Measurements from ENCODE around the gene SHB.

Gene SHB

GRCh38 chr9:37965116-37965515 is 103.9 kb downstream of the SHB start:
- Histone ChIP-seq H2AFZ (ENCODE audit: low read length) (no peak overlapping the region), H4K20me1 (ENCODE audit: insufficient read depth, low read length) (no peaks in the 10 kb centered on the region), H3K9me2 (replicated peaks; ENCODE audit: insufficient read depth, low read length) (no peaks in the 10 kb centered on the region), H3F3A (ENCODE audit: insufficient read depth, low read length) (no peaks in the 10 kb centered on the region), H3K4me3 (ENCODE audit: low read length) (no peak overlapping the region), H3K4me2 (ENCODE audit: low read depth, low read length) (no peak overlapping the region), H3K9me3 (replicated peaks; ENCODE audit: insufficient read depth, low read length) (no peaks in the 10 kb centered on the region), H3K27me3 (replicated peaks; ENCODE audit: insufficient read depth, low read length) (no peaks in the 10 kb centered on the region), H3K9ac (ENCODE audit: low read length) (no peak overlapping the region), H3K27ac (ENCODE audit: low read length) (no peak overlapping the region), H3K36me3 (replicated peaks; ENCODE audit: insufficient read depth, low read length) (no peaks in the 10 kb centered on the region), H3K4me1 (ENCODE audit: low read length) (no peaks in the 10 kb centered on the region), H3K79me2 (ENCODE audit: low read length) (no peaks in the 10 kb centered on the region)
- no peak for DNase-seq
- no peak for TF ChIP-seq EZH2phosphoT487 (IDR thresholded peaks at IDR 0.05; ENCODE audit: low read length)
- no peak for TF ChIP-seq CTCF (IDR thresholded peaks at IDR 0.05; ENCODE audit: low read length)
- no peak for TF ChIP-seq EZH2 (optimal IDR thresholded peaks at IDR 0.05; ENCODE audit: low read depth, low read length)

GRCh38 chr9:37964740-37965081 is 104.3 kb downstream of the SHB start:
- H3K79me2 ChIP-seq (ENCODE audit: low read length): no peaks in the 10 kb centered on the region
- H3K4me2 ChIP-seq (ENCODE audit: low read depth, low read length): no peak overlapping the region
- no peaks in the 10 kb centered on the region for H3K9me2 ChIP-seq (replicated peaks; ENCODE audit: insufficient read depth, low read length)
- no peaks in the 10 kb centered on the region for H3K36me3 ChIP-seq (replicated peaks; ENCODE audit: insufficient read depth, low read length)
- H3K4me3 ChIP-seq (ENCODE audit: low read length): no peak overlapping the region
- no peaks in the 10 kb centered on the region for H3K9me3 ChIP-seq (replicated peaks; ENCODE audit: insufficient read depth, low read length)
- H3F3A ChIP-seq (ENCODE audit: insufficient read depth, low read length): no peaks in the 10 kb centered on the region
- no peak overlapping the region for H3K9ac ChIP-seq (ENCODE audit: low read length)
- DNase-seq: no peak
- H3K27ac ChIP-seq (ENCODE audit: low read length): no peak overlapping the region
- H3K4me1 ChIP-seq (ENCODE audit: low read length): no peaks in the 10 kb centered on the region
- H2AFZ ChIP-seq (ENCODE audit: low read length): no peak overlapping the region
- H4K20me1 ChIP-seq (ENCODE audit: insufficient read depth, low read length): no peaks in the 10 kb centered on the region
- H3K27me3 ChIP-seq (replicated peaks; ENCODE audit: insufficient read depth, low read length): no peaks in the 10 kb centered on the region
- TF ChIP-seq EZH2 (optimal IDR thresholded peaks at IDR 0.05; ENCODE audit: low read depth, low read length) (no peak), EZH2phosphoT487 (IDR thresholded peaks at IDR 0.05; ENCODE audit: low read length) (no peak), CTCF (IDR thresholded peaks at IDR 0.05; ENCODE audit: low read length) (no peak)

GRCh38 chr9:37963936-37964739 is 104.9 kb downstream of the SHB start:
- H3K4me2 ChIP-seq (ENCODE audit: low read depth, low read length): no peak overlapping the region
- no peak for DNase-seq

More at GRCh38 chr9:37963936-37964739, 104.9 kb downstream of the SHB start:
- Histone ChIP-seq H3K9me2 (replicated peaks; ENCODE audit: insufficient read depth, low read length) (no peaks in the 10 kb centered on the region), H3K27ac (ENCODE audit: low read length) (no peak overlapping the region), H3K27me3 (replicated peaks; ENCODE audit: insufficient read depth, low read length) (no peaks in the 10 kb centered on the region), H3K36me3 (replicated peaks; ENCODE audit: insufficient read depth, low read length) (no peaks in the 10 kb centered on the region), H4K20me1 (ENCODE audit: insufficient read depth, low read length) (no peaks in the 10 kb centered on the region), H2AFZ (ENCODE audit: low read length) (no peak overlapping the region), H3K4me1 (ENCODE audit: low read length) (no peaks in the 10 kb centered on the region), H3K4me3 (ENCODE audit: low read length) (no peak overlapping the region), H3K9me3 (replicated peaks; ENCODE audit: insufficient read depth, low read length) (no peaks in the 10 kb centered on the region), H3K9ac (ENCODE audit: low read length) (no peak overlapping the region), H3K79me2 (ENCODE audit: low read length) (no peaks in the 10 kb centered on the region), H3F3A (ENCODE audit: insufficient read depth, low read length) (no peaks in the 10 kb centered on the region)
- no peak for TF ChIP-seq EZH2 (optimal IDR thresholded peaks at IDR 0.05; ENCODE audit: low read depth, low read length)
- no peak for TF ChIP-seq EZH2phosphoT487 (IDR thresholded peaks at IDR 0.05; ENCODE audit: low read length)
- no peak for TF ChIP-seq CTCF (IDR thresholded peaks at IDR 0.05; ENCODE audit: low read length)
